Measurements from ENCODE around the gene NTSR1. TPM values are rescaled to one million over a fixed set of nuclear protein-coding genes. Genes with fewer than 3 reads are reported as not detected.

Gene NTSR1
- total RNA-seq, 1 donor from 2014 or later = 0.09 TPM

DNA sequence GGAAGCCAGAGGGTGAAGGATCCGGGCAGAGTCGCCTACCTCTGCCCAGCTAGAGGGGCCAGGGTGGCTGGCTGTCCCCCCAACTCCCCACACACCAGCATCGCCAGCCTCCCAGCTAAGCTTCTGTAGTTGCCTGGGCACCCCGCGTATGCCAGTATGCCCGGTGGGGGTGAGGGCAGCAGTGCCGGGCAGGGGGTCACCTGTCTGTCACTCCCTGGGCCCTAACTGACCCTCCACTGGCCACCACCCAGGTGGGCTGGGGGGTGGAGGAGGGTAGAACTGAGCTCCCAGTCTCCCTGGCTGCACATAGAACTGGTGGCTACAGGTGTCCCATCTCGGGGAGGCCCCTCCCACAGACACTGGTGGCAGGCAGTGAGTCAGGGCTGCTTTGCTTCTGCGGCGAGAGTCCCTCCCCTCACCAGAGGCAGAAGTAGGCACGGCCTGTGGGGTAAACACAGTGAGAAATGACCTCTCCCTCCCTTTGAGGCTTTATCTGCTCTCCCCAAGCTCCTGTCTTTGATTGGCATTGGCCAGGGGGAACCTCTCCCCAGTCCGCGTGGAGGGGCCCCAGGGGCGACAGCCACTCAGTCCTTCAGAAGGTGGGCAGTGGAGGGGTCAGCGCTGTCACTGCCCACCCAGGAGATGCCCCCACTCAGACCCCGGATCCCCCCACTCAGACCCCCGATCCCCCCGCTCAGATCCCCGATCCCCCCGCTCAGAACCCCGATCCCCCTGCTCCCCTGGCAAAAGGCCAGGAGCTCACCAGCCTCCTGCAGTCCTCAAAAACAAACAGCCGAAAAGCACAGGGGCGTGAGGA lies 2.5 kb downstream of the NTSR1 start:
- Histone ChIP-seq H3K27ac (no peak overlapping the region), H3K4me3 (no peak overlapping the region), H3K36me3 (no peaks in the 10 kb centered on the region), H3K4me1 (peaks cover 3% of the 10 kb centered on the region), H3K27me3 (peaks cover 72% of the 10 kb centered on the region), H3K9me3 (no peaks in the 10 kb centered on the region)
- DNase-seq (no peak), ATAC-seq (no peak)
- TF ChIP-seq, protein P1, sequence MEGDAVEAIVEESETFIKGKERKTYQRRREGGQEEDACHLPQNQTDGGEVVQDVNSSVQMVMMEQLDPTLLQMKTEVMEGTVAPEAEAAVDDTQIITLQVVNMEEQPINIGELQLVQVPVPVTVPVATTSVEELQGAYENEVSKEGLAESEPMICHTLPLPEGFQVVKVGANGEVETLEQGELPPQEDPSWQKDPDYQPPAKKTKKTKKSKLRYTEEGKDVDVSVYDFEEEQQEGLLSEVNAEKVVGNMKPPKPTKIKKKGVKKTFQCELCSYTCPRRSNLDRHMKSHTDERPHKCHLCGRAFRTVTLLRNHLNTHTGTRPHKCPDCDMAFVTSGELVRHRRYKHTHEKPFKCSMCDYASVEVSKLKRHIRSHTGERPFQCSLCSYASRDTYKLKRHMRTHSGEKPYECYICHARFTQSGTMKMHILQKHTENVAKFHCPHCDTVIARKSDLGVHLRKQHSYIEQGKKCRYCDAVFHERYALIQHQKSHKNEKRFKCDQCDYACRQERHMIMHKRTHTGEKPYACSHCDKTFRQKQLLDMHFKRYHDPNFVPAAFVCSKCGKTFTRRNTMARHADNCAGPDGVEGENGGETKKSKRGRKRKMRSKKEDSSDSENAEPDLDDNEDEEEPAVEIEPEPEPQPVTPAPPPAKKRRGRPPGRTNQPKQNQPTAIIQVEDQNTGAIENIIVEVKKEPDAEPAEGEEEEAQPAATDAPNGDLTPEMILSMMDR (IDR thresholded peaks at IDR 0.05) = no peak
- intact Hi-C loops (cut with DNase I) = no loop called here

DNA sequence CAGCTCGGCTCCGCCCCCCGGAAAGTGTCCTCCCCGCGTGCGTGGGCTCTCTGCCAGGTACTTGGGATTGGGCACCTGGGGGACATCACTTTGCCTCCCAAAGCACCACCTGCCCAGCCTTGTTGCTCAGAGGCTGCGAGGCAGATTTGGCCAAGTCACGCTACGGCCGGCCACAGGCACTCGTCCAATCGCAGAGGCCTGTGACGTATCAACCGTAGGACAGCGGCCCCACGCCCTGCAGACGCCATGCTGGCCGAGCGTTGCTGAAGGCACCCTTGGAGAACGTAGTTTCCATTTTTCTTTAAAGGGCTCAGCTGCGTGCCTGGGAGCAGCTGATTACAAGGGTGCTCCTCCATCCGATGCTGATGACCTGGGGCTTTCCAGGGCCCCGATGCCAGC lies 3.1 kb downstream of the NTSR1 start:
- intact Hi-C loops (cut with DNase I) = no loop called here
- TF ChIP-seq, protein P1 (IDR thresholded peaks at IDR 0.05) = no peak
- no peaks in the 10 kb centered on the region for H3K36me3 ChIP-seq
- no peak for DNase-seq
- H3K4me1 ChIP-seq = peaks cover 3% of the 10 kb centered on the region
- no peak overlapping the region for H3K4me3 ChIP-seq
- no peak overlapping the region for H3K27ac ChIP-seq
- peaks cover 67% of the 10 kb centered on the region for H3K27me3 ChIP-seq
- ATAC-seq = no peak
- H3K9me3 ChIP-seq = no peaks in the 10 kb centered on the region

DNA sequence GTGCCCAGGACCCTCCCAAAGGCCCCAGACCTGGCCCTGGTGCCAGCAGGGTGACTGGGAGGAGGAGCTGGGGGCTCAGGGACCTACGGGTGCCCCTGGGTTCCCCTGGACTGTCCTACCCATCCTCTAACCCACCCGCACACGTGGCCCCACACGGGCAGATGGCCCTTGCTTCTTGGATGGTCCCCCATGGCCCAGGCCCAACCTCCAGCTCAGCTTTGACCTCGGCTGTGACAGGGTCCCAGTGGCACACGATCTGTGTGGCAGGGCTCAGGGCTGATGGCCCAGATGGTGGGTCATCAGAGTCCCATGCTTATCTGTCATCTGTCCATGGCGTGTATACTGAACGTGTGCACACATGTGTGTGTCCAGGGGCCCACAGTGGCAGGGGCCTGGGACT lies 4.0 kb downstream of the NTSR1 start:
- no peak for DNase-seq
- TF ChIP-seq, protein P1 (IDR thresholded peaks at IDR 0.05) = no peak
- no peak for ATAC-seq
- Histone ChIP-seq H3K27me3 (peaks cover 69% of the 10 kb centered on the region), H3K4me3 (no peak overlapping the region), H3K36me3 (no peaks in the 10 kb centered on the region), H3K27ac (no peak overlapping the region), H3K4me1 (peaks cover 3% of the 10 kb centered on the region), H3K9me3 (no peaks in the 10 kb centered on the region)
- intact Hi-C loops (cut with DNase I) = no loop called here

DNA sequence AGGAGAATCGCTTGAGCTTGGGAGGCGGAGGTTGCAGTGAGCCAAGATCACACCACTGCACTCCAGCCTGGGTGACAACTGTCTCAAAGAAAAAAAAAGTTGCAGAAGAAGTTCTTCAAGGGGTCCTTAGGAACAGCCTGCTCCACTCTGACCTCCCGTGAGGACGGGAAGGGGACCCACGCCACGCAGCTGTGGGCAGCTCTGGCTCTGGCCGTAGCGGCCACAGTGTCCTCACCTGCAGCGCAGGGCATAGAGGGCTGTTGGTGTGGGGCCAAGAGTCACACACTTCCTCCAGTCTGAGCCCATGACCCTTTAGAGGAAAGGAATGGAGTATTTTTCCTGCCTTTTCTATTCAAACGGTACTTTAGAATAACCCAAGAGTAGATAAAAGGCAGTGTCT lies 5.4 kb downstream of the NTSR1 start:
- no peak for DNase-seq
- Histone ChIP-seq H3K27me3 (peaks cover 55% of the 10 kb centered on the region), H3K36me3 (no peaks in the 10 kb centered on the region), H3K4me1 (no peaks in the 10 kb centered on the region), H3K27ac (no peak overlapping the region), H3K9me3 (no peaks in the 10 kb centered on the region), H3K4me3 (no peak overlapping the region)
- intact Hi-C loops (cut with DNase I) = no loop called here
- ATAC-seq = no peak
- TF ChIP-seq, protein P1 (IDR thresholded peaks at IDR 0.05) = no peak

DNA sequence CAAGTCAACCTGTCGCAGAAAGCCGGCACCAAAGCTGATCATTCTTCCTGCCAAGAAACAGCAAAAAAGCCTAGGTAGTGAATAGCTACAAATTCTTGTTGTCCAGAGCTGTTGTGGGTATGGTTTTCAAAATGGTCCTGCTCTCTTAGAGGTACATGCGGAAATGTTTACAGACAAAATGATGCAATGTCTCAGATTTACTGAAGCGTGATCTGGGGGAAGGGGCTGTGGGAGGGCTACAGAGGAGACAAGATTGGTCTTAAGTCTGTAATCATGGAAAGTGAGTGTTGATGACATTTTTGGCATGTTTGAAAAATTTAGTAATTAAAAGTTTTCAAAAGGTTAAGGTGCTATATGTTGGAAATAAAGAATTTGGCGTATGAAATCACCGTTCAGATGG lies 6.2 kb downstream of the NTSR1 start:
- Histone ChIP-seq H3K27me3 (peaks cover 47% of the 10 kb centered on the region), H3K4me1 (no peaks in the 10 kb centered on the region), H3K4me3 (no peak overlapping the region), H3K9me3 (no peaks in the 10 kb centered on the region), H3K36me3 (no peaks in the 10 kb centered on the region), H3K27ac (no peak overlapping the region)
- ATAC-seq (no peak), DNase-seq (no peak)
- intact Hi-C loops (cut with DNase I) = no loop called here
- TF ChIP-seq, protein P1 (IDR thresholded peaks at IDR 0.05) = no peak

Measured in upper lobe of right lung (tissue), 1 donor.